Forelimb muscle (tissue), 1 donor: ENCODE data around the gene PCMTD2. TPM values are rescaled to one million over a fixed set of nuclear protein-coding genes. Genes with fewer than 3 reads are reported as not detected.
"Not testable (repeated sequence)": the region's sequence is repeated elsewhere in the genome, so short reads cannot be mapped to it uniquely, and the experiment has no call there.

ENCODE experiments used
- DNase-seq: peaks from one replicate; pipeline ENCODE4 v3.0.0-alpha.2; 2013; ENCODE audit warnings: low read depth
- polyA plus RNA-seq: library from polyadenylated mRNA; unstranded; fragments of 120-200 nt; gene quantifications from one replicate; pipeline ENCODE4 v1.2.1, GENCODE V29; 2013; ENCODE audit not compliant: insufficient read length

Gene PCMTD2
- polyA plus RNA-seq, 1 donor = 61.4 TPM

DNA sequence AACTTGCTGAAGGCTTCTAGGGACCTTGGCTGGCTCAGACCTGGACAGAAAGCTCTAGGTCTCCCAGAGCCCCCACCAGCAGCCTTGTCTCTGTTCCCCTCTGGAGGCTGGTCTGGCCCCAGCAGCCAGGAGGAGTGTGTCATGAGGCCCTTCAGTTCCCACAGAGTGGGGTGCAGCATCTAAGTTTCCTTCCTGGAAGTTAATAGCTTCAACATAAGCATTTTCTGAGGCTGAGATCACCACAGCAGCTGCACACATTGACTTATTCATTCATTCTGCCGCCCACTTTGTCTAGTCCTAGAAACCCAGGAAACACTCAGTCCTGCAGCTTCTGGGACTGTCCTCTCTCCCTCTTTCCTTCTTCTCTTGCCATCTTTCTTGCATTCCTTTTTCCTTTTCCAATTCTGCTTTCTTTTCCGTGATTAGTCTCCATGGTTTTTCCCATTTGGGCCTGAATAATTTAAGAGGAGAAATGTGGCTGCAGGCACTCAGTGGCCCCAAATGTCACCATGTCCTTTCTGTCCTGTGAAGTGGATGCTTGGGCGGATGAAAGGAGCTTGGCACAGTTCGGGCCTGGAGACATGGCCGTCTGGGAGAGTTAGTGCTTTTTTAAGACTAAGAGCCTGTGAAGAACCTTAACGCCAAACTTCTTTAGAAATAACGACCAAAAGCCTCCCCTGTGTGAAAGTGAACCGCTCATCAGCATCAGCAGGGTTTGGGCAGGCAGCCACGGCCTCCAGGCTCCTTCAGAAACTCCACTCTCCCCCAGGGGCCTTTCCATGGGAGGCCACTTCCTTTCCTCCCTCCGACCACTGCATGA lies 31.0 kb upstream of the PCMTD2 start:
- peak; percentile 80 for DNase-seq

DNA sequence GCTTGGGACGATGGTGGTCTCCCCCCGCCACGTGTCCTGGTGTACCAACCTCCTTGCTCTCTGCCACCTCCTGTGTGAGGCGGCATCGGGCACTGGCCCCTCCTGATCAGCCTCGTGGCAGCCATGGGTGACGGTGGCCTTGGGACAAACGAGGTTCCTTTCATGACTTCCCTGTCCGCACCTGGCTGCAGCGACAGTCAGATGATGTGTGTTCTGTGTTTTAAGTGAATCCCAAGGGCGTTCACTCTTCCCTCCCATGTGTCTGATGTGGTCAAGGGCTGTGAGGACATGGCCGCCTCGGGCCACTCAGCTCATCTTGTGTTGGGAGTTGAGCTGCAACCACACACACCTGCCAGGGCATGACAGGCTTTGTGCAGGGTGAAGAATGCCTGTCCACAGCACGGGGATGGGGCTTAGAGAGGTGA lies 30.4 kb upstream of the PCMTD2 start:
- DNase-seq = no peak

DNA sequence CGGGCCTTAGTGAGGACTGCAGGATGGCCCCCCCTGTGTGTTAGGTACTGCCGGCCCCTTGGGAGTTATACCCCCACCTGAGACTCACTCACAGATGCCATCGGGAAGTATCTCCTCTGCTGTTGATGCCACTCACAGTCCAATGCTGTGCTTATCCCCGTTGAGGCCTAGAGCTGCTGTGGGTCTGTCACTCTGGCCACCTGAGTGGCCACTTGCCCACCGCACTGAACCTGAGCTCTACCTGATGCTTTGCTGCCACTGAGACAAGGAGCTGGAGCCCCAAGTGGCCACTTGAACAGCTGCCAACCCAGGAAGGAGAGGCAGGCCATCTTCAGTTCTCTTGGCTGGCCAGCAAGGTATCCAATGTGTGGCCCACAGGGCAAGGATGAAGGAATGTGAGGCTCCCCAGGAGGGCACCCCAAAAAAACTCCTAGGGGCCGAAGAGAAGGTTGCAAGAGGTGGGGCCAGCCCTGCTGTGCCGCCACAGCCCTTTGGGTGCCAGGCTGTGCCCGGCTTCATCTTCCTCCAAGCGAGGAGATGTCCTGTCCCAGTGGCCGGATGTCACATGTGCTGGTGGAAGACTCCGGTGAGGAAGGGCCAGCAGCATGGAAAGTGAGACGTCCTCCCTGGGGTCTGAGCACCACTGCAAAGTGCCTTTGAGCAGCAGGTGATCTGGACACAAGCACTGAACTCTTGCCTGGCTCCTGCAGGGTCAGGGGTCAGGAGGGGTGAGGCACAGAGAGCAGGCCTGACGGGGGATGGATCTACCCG lies 29.5 kb upstream of the PCMTD2 start:
- DNase-seq = no peak

DNA sequence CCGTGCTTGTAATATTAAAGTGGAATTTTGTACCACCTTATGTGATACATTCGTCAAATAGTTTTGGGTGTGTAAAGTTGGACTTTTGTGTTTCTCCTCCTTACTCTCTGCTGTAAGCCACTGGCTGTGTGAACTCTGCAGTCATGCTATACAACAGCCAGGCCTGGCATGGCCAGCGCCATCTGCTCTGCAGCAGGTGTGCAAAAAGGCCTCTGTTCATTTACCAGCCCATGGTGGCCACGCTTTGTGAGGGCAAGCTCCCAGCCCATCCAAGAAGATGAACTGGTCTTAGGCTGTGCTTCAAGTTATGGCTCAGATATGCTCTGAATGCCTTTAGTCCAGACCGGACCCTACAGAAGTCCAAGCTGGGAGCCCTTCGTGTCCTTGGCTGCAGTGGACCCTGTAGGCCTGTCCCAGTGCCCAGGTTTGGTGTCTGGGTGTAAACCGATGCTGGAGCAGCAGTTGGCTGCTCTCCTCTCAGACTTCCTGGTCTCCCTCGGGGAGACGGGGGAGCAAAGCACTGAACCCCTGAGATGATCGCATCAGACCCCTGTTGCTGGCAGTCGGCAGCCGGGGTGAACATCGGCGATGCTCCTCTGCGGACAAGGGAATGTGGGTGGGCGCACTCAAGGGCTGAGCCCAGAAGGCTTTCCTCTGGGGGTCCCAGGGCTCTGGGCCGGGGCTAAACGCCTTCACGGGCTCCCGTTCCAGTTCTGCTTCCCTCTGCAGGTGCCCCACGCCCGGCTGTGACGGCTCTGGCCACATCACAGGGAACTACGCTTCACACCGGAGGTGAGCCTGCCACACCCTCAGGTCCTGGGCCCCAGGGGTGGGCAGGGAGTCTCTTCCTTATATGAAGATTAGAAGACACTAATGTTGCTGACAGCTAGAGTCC lies 28.6 kb upstream of the PCMTD2 start:
- no peak for DNase-seq

- no peak for DNase-seq
These were observed 27.4 kb upstream of the PCMTD2 start for GRCh38 chr20:64228086-64228653.

GRCh38 chr20:64228751-64229506 lies 26.6 kb upstream of the PCMTD2 start:
- DNase-seq = no peak

- no peak for DNase-seq
These were observed 26.0 kb upstream of the PCMTD2 start for GRCh38 chr20:64229507-64230061.

DNA sequence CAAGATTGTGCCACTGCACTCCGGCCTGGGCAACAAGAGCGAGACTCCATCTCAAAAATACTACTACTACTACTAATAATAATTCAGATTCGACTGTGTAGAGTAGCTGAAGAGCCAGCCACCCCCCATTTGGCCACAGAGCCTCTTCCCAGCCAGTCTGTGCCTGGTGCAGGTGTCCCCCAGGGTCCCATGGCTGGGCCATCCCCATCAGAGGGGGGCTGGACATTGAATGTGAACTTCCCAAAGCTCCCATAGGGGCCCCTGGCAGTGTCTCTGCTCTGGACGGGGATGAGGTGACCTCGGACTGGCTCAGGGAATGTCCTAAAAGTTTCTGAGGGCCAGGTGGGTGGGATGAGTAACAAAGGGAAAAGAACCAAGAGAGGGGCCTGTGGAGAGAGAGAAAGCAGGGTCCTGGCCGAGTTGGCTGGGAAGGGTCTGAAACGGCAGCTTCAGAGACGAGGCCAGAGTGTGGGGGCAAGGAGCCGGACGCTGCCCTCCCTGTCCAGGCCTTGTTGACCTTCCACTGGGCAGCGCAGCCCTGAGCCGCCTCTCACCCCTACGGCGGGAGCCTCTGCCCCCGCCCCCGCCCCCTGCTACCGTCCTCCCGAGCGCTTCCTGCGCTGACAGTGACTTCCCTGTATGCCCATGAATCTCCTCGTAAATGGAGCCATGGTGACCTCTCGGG lies 24.9 kb upstream of the PCMTD2 start:
- DNase-seq = no peak

GRCh38 chr20:64231621-64232550 lies 23.7 kb upstream of the PCMTD2 start:
- DNase-seq = no peak

DNA sequence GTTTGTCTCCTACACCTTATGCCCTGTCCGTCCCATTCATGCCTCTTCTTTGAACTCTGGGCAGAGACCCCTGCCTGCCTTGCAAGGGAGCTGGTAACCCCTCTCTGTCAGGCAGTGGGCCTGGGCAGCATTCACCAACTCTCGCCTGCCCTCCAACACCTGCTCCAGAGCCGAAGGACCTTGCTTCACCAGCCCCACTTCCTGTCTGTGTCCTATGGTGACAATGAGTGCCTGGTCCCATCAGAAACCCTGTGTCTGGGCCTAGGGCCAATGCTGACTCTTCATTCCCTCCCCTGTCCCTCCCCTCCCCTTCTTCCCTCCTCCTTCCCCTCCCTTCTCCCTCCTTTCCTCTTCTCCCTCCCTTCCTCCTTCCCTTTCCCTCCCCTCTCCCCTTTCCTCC lies 22.8 kb upstream of the PCMTD2 start:
- no peak for DNase-seq

GRCh38 chr20:64233725-64234124 lies 21.8 kb upstream of the PCMTD2 start:
- DNase-seq = no peak

- no peak for DNase-seq
These were observed 21.2 kb upstream of the PCMTD2 start for GRCh38 chr20:64234291-64234791.

GRCh38 chr20:64234921-64235565 lies 20.5 kb upstream of the PCMTD2 start:
- DNase-seq = not testable (repeated sequence)

- DNase-seq = no peak
These were observed 19.1 kb upstream of the PCMTD2 start for GRCh38 chr20:64236137-64237088.

- DNase-seq = no peak
These were observed 18.2 kb upstream of the PCMTD2 start for GRCh38 chr20:64237316-64237715.

DNA sequence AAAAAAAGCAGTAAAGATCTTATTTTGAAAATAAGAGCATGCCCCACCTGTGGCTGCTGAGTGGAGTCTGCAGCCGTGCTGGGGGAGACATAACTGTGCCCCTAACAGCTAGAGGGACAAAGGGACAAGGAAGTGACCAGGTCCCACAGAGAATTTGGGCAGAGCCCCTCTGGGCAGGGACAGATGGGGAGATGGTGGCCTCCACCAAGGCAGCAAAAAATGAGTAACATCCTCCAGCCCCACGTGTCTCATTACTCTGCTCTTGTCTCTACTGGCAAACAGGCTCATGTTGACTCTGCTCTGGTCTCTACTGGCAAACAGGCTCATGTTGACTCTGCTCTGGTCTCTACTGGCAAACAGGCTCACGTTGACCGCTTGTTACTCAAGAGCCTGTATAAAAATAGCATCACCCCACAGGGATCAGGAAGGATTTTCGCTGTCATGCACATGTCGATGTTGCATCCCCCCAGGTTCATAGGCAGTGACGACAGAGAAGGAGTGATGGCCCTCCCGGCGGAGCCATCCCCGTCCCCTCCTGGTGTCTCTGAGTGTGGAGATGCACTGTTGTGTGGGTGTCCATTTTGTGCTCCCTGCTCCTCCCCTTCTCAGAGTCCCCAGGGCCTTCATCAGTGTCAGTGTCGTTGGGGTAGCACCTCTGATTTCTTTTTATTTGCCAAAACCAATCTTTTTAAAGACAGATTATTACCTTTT lies 17.3 kb upstream of the PCMTD2 start:
- DNase-seq = no peak
